Aorta (tissue), 5 donors: ENCODE measurements around the gene ACOX3. TPM values are rescaled to one million over a fixed set of nuclear protein-coding genes. Genes with fewer than 3 reads are reported as not detected.

Source experiments
- ATAC-seq: fragments of 200-7000 bp; cut with Tn5 transposase; one replicate; pipeline ENCODE4 v1.9.1; 2022; ENCODE audit warnings: moderate library complexity; ENCODE audit not compliant: low FRiP score
- DNase-seq, 2 donors: peaks; one replicate each; pipeline ENCODE4 v3.0.0-alpha.2; 2020
- H3K27ac ChIP-seq, 2 donors: one replicate each; pipeline ENCODE4 v1.5.1; 2013; ENCODE audit warnings: low read length in 2 of 2, mild to moderate bottlenecking in 2 of 2, moderate library complexity in 2 of 2, control low read depth in 1 of 2, inconsistent platforms in 1 of 2, low read depth in 1 of 2
- H3K27me3 ChIP-seq, 2 donors: one replicate each; pipeline ENCODE4 v1.6.1; 2013; ENCODE audit warnings: control low read depth in 1 of 2, low read length in 1 of 2, mild to moderate bottlenecking in 1 of 2, moderate library complexity in 1 of 2; ENCODE audit not compliant: insufficient read depth in 2 of 2, control insufficient read depth in 1 of 2
- H3K36me3 ChIP-seq, 2 donors: one replicate each; pipeline ENCODE4 v1.6.1; 2013; ENCODE audit warnings: control low read depth in 1 of 2, low read length in 1 of 2, mild to moderate bottlenecking in 1 of 2; ENCODE audit not compliant: insufficient read depth in 2 of 2, control insufficient read depth in 1 of 2
- H3K4me1 ChIP-seq, 2 donors: one replicate each; pipeline ENCODE4 v1.6.1; 2013; ENCODE audit warnings: low read length in 2 of 2, control low read depth in 1 of 2, mild to moderate bottlenecking in 1 of 2, moderate library complexity in 1 of 2; ENCODE audit not compliant: insufficient read depth in 2 of 2, control insufficient read depth in 1 of 2
- H3K4me3 ChIP-seq, 2 donors: one replicate each; pipeline ENCODE4 v1.5.1; 2013; ENCODE audit warnings: low read length in 2 of 2, control low read depth in 1 of 2, mild to moderate bottlenecking in 1 of 2
- H3K9me3 ChIP-seq: one replicate; pipeline ENCODE4 v1.6.1; 2013; ENCODE audit warnings: mild to moderate bottlenecking, low read length; ENCODE audit not compliant: control insufficient read depth
- WGBS, 2 donors: extraction: QIAGEN DNeasy Blood & Tissue Kit; methylation state at CpG; one replicate each; pipeline ENCODE4 v1.1.7; 2013; 5-methylcytosine and 5-hydroxymethylcytosine counted together
- intact Hi-C, 2 donors: fragments of 100-400 bp; cut with DNase I; formaldehyde crosslinking; loops; one replicate each; pipeline versions ENCODE4 v1.14.2 to v1.15.0; 2022
- polyA plus RNA-seq, 2 donors: library from polyadenylated mRNA; stranded (reverse); fragments of 200-250 nt; gene quantifications; one replicate each; pipeline ENCODE4 v1.2.3, GENCODE V29; 2013
- total RNA-seq, 2 donors: library from RNA; stranded (reverse); fragmentation: NEBNext Ultra II Directional; extraction: Animal tissue kit (Norgen Biotek cat#: 25700); gene quantifications; one replicate each; pipeline ENCODE4 v1.2.1, GENCODE V29; 2021
- donor health status: healthy with polysubstance abuse.
- donor health status: Bipolar disorder and iron deficiency.
- donor health status: DM: no; HTN: no; CAD: no.
- donor health status: DM: no; HTN: no; CAD: no.
- donor health status: DM: yes; HTN: yes; CAD: no.

ACOX3 gene
- total and polyA plus RNA-seq, 4 donors, result 26.3 to 43.7 (median 35.6) TPM

- H3K27ac ChIP-seq, result no peak overlapping the region
- no peaks in the 10 kb centered on the region for H3K27me3 ChIP-seq
- 89 to 90% methylated on average over 22 of the region's 22 CpGs for WGBS, 2 donors
- no peaks in the 10 kb centered on the region for H3K9me3 ChIP-seq
- H3K4me1 ChIP-seq, result no peaks in the 10 kb centered on the region
- peaks cover 0 to 2% of the 10 kb centered on the region in 2 donors for H3K36me3 ChIP-seq
- intact Hi-C loops, result no loop called here
- ATAC-seq, result no peak
- H3K4me3 ChIP-seq, result no peak overlapping the region
- DNase-seq, result peak; percentile 35 to 60
These were observed 59.8 kb downstream of the ACOX3 start for GRCh38 chr4:8380511-8381415.

GRCh38 chr4:8379771-8380170, 60.8 kb downstream of the ACOX3 start:
- 83 to 94% methylated on average over 6 of the region's 6 CpGs for WGBS, 2 donors
- Histone ChIP-seq H3K27me3 (no peaks in the 10 kb centered on the region), H3K4me3 (no peak overlapping the region), H3K36me3 (peaks cover 0 to 2% of the 10 kb centered on the region in 2 donors), H3K27ac (no peak overlapping the region), H3K9me3 (no peaks in the 10 kb centered on the region), H3K4me1 (no peaks in the 10 kb centered on the region)
- no peak for ATAC-seq
- peak in 1 of 2 donors; percentile 26 for DNase-seq
- intact Hi-C loops, result no loop called here

GRCh38 chr4:8379281-8379680, 61.2 kb downstream of the ACOX3 start:
- DNase-seq (peak; percentile 29 to 62), ATAC-seq (no peak)
- Histone ChIP-seq H3K27me3 (no peaks in the 10 kb centered on the region), H3K9me3 (no peaks in the 10 kb centered on the region), H3K27ac (no peak overlapping the region), H3K4me3 (no peak overlapping the region), H3K4me1 (no peaks in the 10 kb centered on the region), H3K36me3 (peaks cover 0 to 2% of the 10 kb centered on the region in 2 donors)
- WGBS, 2 donors, result 90 to 91% methylated on average over 12 of the region's 12 CpGs
- intact Hi-C loops, result no loop called here

- Histone ChIP-seq H3K27me3 (no peaks in the 10 kb centered on the region), H3K36me3 (peaks cover 0 to 2% of the 10 kb centered on the region in 2 donors), H3K27ac (no peak overlapping the region), H3K9me3 (no peaks in the 10 kb centered on the region), H3K4me1 (no peaks in the 10 kb centered on the region), H3K4me3 (no peak overlapping the region)
- ATAC-seq, result no peak
- intact Hi-C loops, result no loop called here
- WGBS, 2 donors, result 79% methylated on average over 9 of the region's 9 CpGs
- peak in 1 of 2 donors; percentile 67 for DNase-seq
These were observed 61.7 kb downstream of the ACOX3 start for GRCh38 chr4:8378776-8379175.

GRCh38 chr4:8378101-8378724, 62.3 kb downstream of the ACOX3 start:
- H3K9me3 ChIP-seq, result no peaks in the 10 kb centered on the region
- H3K27ac ChIP-seq, result no peak overlapping the region
- H3K27me3 ChIP-seq, result no peaks in the 10 kb centered on the region
- H3K36me3 ChIP-seq, result peaks cover 0 to 2% of the 10 kb centered on the region in 2 donors
- intact Hi-C loops, result no loop called here
- H3K4me3 ChIP-seq, result no peak overlapping the region
- DNase-seq, result peak in 1 of 2 donors; percentile 38
- H3K4me1 ChIP-seq, result no peaks in the 10 kb centered on the region
- no peak for ATAC-seq
- WGBS, 2 donors, result 84 to 88% methylated on average over 17 of the region's 17 CpGs

- H3K4me3 ChIP-seq, result no peak overlapping the region
- DNase-seq (peak; percentile 35 to 69), ATAC-seq (no peak)
- H3K27me3 ChIP-seq, result no peaks in the 10 kb centered on the region
- H3K27ac ChIP-seq, result no peak overlapping the region
- H3K9me3 ChIP-seq, result no peaks in the 10 kb centered on the region
- H3K36me3 ChIP-seq, result peaks cover 0 to 2% of the 10 kb centered on the region in 2 donors
- intact Hi-C loops, result no loop called here
- H3K4me1 ChIP-seq, result no peaks in the 10 kb centered on the region
- WGBS, 2 donors, result 92 to 94% methylated on average over 39 of the region's 39 CpGs
These were observed 63.1 kb downstream of the ACOX3 start for GRCh38 chr4:8377103-8378075.

- Histone ChIP-seq H3K27ac (no peak overlapping the region), H3K36me3 (peaks cover 0 to 2% of the 10 kb centered on the region in 2 donors), H3K9me3 (no peaks in the 10 kb centered on the region)
These were observed 64.0 kb downstream of the ACOX3 start for GRCh38 chr4:8376361-8377102.

More at GRCh38 chr4:8376361-8377102, 64.0 kb downstream of the ACOX3 start:
- peak; percentile 37 to 59 for DNase-seq
- no peak overlapping the region for H3K4me3 ChIP-seq
- H3K4me1 ChIP-seq, result no peaks in the 10 kb centered on the region
- WGBS, 2 donors, result 83% methylated on average over 20 of the region's 20 CpGs
- H3K27me3 ChIP-seq, result no peaks in the 10 kb centered on the region
- ATAC-seq, result no peak
- intact Hi-C loops, result no loop called here
